Activated CD4-positive, alpha-beta memory T cell treated with anti-CD3 and anti-CD28 coated beads for 36 hours (primary cell): Measurements from ENCODE around the gene GPR180. TPM values are rescaled to one million over a fixed set of nuclear protein-coding genes. Genes with fewer than 3 reads are reported as not detected.

ENCODE experiments used
- CTCF ChIA-PET: fragments of 350-600 bp; sonication (Branson Sonifier 250); formaldehyde crosslinking; loops from one replicate; lab custom pipeline; 2021; ENCODE audit warnings: antibody characterized with exemption, inconsistent platforms; lab: Charles Lee
- POLR2A ChIA-PET: fragments of 350-600 bp; sonication (Branson Sonifier 250); formaldehyde crosslinking; loops from one replicate; lab custom pipeline; 2021; ENCODE audit warnings: antibody characterized with exemption; lab: Charles Lee
- DNase-seq: peaks from one replicate; pipeline ENCODE4 v3.0.0-alpha.2; 2020
- H3K27ac Mint-ChIP-seq: one replicate; pipeline ENCODE4 v1.8.0; 2021; ENCODE audit warnings: mixed read lengths
- H3K27me3 Mint-ChIP-seq: one replicate; pipeline ENCODE4 v1.8.0; 2021; ENCODE audit warnings: mixed read lengths
- H3K36me3 Mint-ChIP-seq: one replicate; pipeline ENCODE4 v1.8.0; 2021; ENCODE audit warnings: mixed read lengths
- H3K4me1 Mint-ChIP-seq: one replicate; pipeline ENCODE4 v1.8.0; 2021; ENCODE audit warnings: low read depth, mixed read lengths
- H3K4me3 Mint-ChIP-seq: one replicate; pipeline ENCODE4 v1.8.0; 2021; ENCODE audit warnings: mild to moderate bottlenecking, mixed read lengths
- H3K9me3 Mint-ChIP-seq: one replicate; pipeline ENCODE4 v1.8.0; 2021; ENCODE audit warnings: mixed read lengths
- intact Hi-C: fragments of 100-400 bp; cut with micrococcal nuclease; formaldehyde crosslinking; loops from one replicate; pipeline ENCODE4 v1.15.1; 2023
- total RNA-seq, 2 experiments: library from RNA; stranded (reverse); gene quantifications; one replicate each; pipeline ENCODE4 v1.2.3, GENCODE V29; 2021

Gene GPR180
- total RNA-seq, 2 experiments from 2014 or later: 9.1 to 9.7 TPM

GRCh38 chr13:94657167-94657566 is 55.5 kb downstream of the GPR180 start:
- ChIA-PET CTCF (interaction anchor here (1.9 kb wide), 1 partner anchor 17 kb away, joined by 7 read pairs; no protein-coding TSS in a partner anchor), POLR2A (interaction anchor here (0.7 to 1.2 kb wide), 2 partner anchors 10 to 110 kb away, joined by 4 read pairs; no protein-coding TSS in a partner anchor)
- intact Hi-C loops: loop anchor here (1.0 to 10.0 kb wide), 6 partner anchors 10 to 498 kb away; partner anchors contain the start of gene GPR180
- DNase-seq: peak; percentile 48
- Mint-ChIP-seq H3K4me1 (peaks cover 22% of the 10 kb centered on the region), H3K9me3 (no peaks in the 10 kb centered on the region), H3K36me3 (no peaks in the 10 kb centered on the region), H3K27me3 (peaks cover 12% of the 10 kb centered on the region), H3K27ac (peak overlapping the region; percentile 61), H3K4me3 (no peak overlapping the region)

GRCh38 chr13:94658926-94659597 is 57.4 kb downstream of the GPR180 start:
- H3K9me3 Mint-ChIP-seq: no peaks in the 10 kb centered on the region
- peaks cover 24% of the 10 kb centered on the region for H3K4me1 Mint-ChIP-seq
- no peak overlapping the region for H3K27ac Mint-ChIP-seq
- no peak overlapping the region for H3K4me3 Mint-ChIP-seq
- intact Hi-C loops: loop anchor here (5.0 to 10.0 kb wide), 4 partner anchors 37 to 496 kb away; partner anchors contain the start of gene GPR180
- POLR2A ChIA-PET: interaction anchor here (0.9 kb wide), 1 partner anchor 9 kb away, joined by 3 read pairs; no protein-coding TSS in a partner anchor
- no peaks in the 10 kb centered on the region for H3K36me3 Mint-ChIP-seq
- no peak for DNase-seq
- CTCF ChIA-PET: interaction anchor here (0.9 to 1.4 kb wide), 5 partner anchors 12 to 745 kb away, joined by 3 to 7 read pairs (median 5); no protein-coding TSS in a partner anchor
- H3K27me3 Mint-ChIP-seq: peaks cover 18% of the 10 kb centered on the region

DNA sequence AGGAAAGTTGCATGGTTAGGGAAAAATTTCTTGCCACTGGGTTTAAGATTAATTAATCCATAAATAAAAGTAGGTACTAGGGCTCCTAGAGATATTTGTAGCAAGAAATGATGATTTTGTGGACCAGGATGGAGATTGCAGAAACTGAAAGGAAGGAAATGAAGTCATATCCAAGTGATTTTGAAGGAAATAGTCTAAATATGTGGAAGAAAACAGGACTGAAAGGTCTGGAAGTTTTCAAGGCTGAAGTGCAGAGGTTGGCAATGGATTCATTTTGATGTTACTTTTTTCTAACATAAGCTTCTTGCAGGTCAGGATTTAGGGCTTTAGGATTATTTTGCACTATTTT is 57.9 kb downstream of the GPR180 start:
- Mint-ChIP-seq H3K9me3 (no peaks in the 10 kb centered on the region), H3K4me3 (no peak overlapping the region), H3K27me3 (peaks cover 18% of the 10 kb centered on the region), H3K36me3 (no peaks in the 10 kb centered on the region), H3K4me1 (peaks cover 24% of the 10 kb centered on the region), H3K27ac (no peak overlapping the region)
- intact Hi-C loops: loop anchor here (5.0 to 10.0 kb wide), 4 partner anchors 37 to 495 kb away; partner anchors contain the start of gene GPR180
- ChIA-PET CTCF (interaction anchor here (0.9 to 1.4 kb wide), 5 partner anchors 11 to 745 kb away, joined by 3 to 7 read pairs (median 5); no protein-coding TSS in a partner anchor), POLR2A (interaction anchor here (0.9 kb wide), 2 partner anchors 8 to 58 kb away, joined by 3 read pairs; partner anchors contain the start of gene GPR180)
- no peak for DNase-seq

DNA sequence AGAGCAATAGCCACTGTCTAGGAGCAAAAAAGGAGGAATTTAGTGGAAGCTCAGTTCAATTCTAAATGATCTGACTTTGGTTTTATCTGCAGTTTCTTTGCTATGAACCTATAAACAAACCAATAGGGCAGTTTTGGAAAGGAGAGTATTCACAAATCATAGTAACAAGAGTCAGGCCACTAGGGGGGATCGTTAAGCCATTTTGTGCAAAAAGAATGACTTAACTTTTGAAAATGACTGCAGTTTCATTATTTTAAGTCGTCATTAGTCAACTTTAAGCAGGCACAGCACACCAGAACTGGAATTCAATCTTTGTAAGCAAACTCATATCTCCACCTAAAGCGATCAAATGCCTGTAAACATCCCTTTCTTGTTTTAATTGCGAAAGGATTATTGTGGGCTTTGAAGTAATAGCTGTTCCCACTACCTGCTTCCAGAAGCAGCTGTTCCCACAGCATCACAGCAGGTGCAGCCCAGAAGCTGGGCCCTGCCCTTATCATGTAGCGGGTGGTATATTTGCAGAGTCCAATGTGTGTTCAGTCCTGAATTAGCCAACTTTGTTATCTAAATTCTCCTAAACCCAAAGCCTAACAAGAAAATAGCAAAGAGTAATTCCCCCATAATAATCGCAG is 59.2 kb downstream of the GPR180 start:
- Mint-ChIP-seq H3K9me3 (no peaks in the 10 kb centered on the region), H3K27ac (no peak overlapping the region), H3K27me3 (peaks cover 23% of the 10 kb centered on the region), H3K36me3 (no peaks in the 10 kb centered on the region), H3K4me1 (peaks cover 23% of the 10 kb centered on the region), H3K4me3 (no peak overlapping the region)
- intact Hi-C loops: loop anchor here (2.0 kb wide), 1 partner anchor 48 kb away; no protein-coding TSS in a partner anchor
- CTCF ChIA-PET: interaction anchor here (1.3 to 3.0 kb wide), 4 partner anchors 11 to 743 kb away, joined by 4 to 15 read pairs (median 6); no protein-coding TSS in a partner anchor
- POLR2A ChIA-PET: no interaction called here
- no peak for DNase-seq

- no peaks in the 10 kb centered on the region for H3K36me3 Mint-ChIP-seq
- intact Hi-C loops: loop anchor here (2.0 kb wide), 1 partner anchor 47 kb away; no protein-coding TSS in a partner anchor
- POLR2A ChIA-PET: interaction anchor here (0.7 kb wide), 1 partner anchor 99 kb away, joined by 3 read pairs; no protein-coding TSS in a partner anchor
- peaks cover 26% of the 10 kb centered on the region for H3K27me3 Mint-ChIP-seq
- H3K27ac Mint-ChIP-seq: no peak overlapping the region
- no peak for DNase-seq
- H3K4me3 Mint-ChIP-seq: no peak overlapping the region
- H3K4me1 Mint-ChIP-seq: peaks cover 17% of the 10 kb centered on the region
- H3K9me3 Mint-ChIP-seq: no peaks in the 10 kb centered on the region
- CTCF ChIA-PET: interaction anchor here (1.6 to 3.0 kb wide), 3 partner anchors 10 to 743 kb away, joined by 4 to 15 read pairs (median 6); no protein-coding TSS in a partner anchor
Observed at GRCh38 chr13:94661406-94661805, 59.7 kb downstream of the GPR180 start.

- H3K27me3 Mint-ChIP-seq: peaks cover 26% of the 10 kb centered on the region
- peaks cover 1% of the 10 kb centered on the region for H3K36me3 Mint-ChIP-seq
- H3K9me3 Mint-ChIP-seq: no peaks in the 10 kb centered on the region
- intact Hi-C loops: no loop called here
- H3K27ac Mint-ChIP-seq: no peak overlapping the region
- POLR2A ChIA-PET: no interaction called here
- CTCF ChIA-PET: interaction anchor here (1.0 to 3.0 kb wide), 4 partner anchors 9 to 742 kb away, joined by 3 to 15 read pairs (median 5); no protein-coding TSS in a partner anchor
- no peak overlapping the region for H3K4me3 Mint-ChIP-seq
- no peak for DNase-seq
- peaks cover 17% of the 10 kb centered on the region for H3K4me1 Mint-ChIP-seq
Observed at GRCh38 chr13:94662274-94662945, 60.8 kb downstream of the GPR180 start.

DNA sequence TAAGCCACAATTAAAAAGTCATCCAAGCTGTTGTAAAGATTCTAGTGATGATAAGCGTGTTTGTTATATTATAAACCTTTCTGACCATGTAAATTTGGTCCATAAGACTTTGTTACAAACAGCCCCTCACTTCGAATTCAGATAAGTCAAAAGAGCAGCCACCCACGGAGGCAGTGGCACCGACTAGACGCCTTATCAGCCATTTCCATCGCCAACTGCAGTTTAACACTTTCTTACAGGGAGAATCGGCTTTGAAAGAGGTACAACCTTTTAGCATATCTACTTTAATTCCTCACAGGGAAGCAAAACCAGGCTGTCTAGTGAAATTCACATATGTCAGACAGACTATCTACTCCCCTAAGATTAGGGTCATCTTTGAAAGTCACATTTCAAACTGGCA is 63.2 kb downstream of the GPR180 start:
- DNase-seq: no peak
- intact Hi-C loops: loop anchor here (5.0 kb wide), 3 partner anchors 387 to 812 kb away; no protein-coding TSS in a partner anchor
- peaks cover 30% of the 10 kb centered on the region for H3K4me1 Mint-ChIP-seq
- H3K36me3 Mint-ChIP-seq: peaks cover 11% of the 10 kb centered on the region
- H3K4me3 Mint-ChIP-seq: no peak overlapping the region
- no peak overlapping the region for H3K27ac Mint-ChIP-seq
- H3K27me3 Mint-ChIP-seq: peaks cover 26% of the 10 kb centered on the region
- POLR2A ChIA-PET: no interaction called here
- peaks cover 12% of the 10 kb centered on the region for H3K9me3 Mint-ChIP-seq
- CTCF ChIA-PET: interaction anchor here (1.0 kb wide), 1 partner anchor 10 kb away, joined by 3 read pairs; no protein-coding TSS in a partner anchor

DNA sequence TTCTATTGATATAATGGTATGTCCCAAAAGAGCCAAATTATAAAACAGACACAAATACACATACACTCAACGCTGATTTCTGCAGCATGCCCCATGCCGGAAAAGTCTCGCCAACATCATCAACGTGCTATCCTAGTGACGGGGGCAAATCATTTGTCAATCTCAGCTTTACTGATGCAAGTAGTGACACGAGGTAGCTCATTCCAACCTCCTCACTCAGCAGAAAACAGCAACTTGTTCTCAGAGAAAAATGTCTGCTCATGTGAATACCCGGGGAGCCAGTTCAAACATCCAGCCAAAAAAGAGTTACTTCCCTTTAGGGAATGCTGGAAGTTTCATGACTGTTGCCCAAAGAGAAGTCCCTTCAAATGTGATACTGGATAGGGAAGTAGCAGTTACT is 64.4 kb downstream of the GPR180 start:
- peaks cover 26% of the 10 kb centered on the region for H3K4me1 Mint-ChIP-seq
- DNase-seq: no peak
- peaks cover 12% of the 10 kb centered on the region for H3K36me3 Mint-ChIP-seq
- H3K9me3 Mint-ChIP-seq: peaks cover 12% of the 10 kb centered on the region
- intact Hi-C loops: loop anchor here (5.0 kb wide), 3 partner anchors 386 to 811 kb away; no protein-coding TSS in a partner anchor
- peaks cover 22% of the 10 kb centered on the region for H3K27me3 Mint-ChIP-seq
- CTCF ChIA-PET: interaction anchor here (1.0 to 1.2 kb wide), 2 partner anchors 9 to 48 kb away, joined by 3 to 6 read pairs; no protein-coding TSS in a partner anchor
- H3K27ac Mint-ChIP-seq: no peak overlapping the region
- H3K4me3 Mint-ChIP-seq: no peak overlapping the region
- POLR2A ChIA-PET: no interaction called here

DNA sequence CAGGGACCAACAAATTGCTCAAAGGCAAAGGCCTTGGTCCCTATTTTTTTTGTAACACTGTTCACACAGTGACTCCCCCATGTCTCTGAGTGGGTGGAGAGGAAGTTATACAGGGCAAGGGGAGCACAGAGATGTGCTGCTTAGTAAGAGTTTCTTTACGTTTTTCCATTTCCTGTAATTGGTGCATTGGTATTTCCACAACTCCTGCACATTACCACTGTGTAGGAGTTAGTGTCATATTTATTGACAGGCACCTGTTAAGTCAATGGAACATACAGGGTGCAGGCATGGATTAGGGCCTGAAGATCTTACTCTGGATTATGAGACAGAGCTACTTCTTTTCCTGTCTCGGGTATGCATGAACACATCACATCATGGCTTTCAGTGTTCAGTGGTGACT is 65.5 kb downstream of the GPR180 start:
- peaks cover 12% of the 10 kb centered on the region for H3K36me3 Mint-ChIP-seq
- peak overlapping the region; percentile 64 for H3K27ac Mint-ChIP-seq
- no peak overlapping the region for H3K4me3 Mint-ChIP-seq
- intact Hi-C loops: loop anchor here (1.0 to 5.0 kb wide), 5 partner anchors 10 to 810 kb away; no protein-coding TSS in a partner anchor
- ChIA-PET POLR2A (interaction anchor here (1.1 kb wide), 1 partner anchor 10 kb away, joined by 4 read pairs; no protein-coding TSS in a partner anchor), CTCF (no interaction called here)
- peak; percentile 23 for DNase-seq
- H3K27me3 Mint-ChIP-seq: peaks cover 17% of the 10 kb centered on the region
- H3K4me1 Mint-ChIP-seq: peaks cover 25% of the 10 kb centered on the region
- peaks cover 12% of the 10 kb centered on the region for H3K9me3 Mint-ChIP-seq

DNA sequence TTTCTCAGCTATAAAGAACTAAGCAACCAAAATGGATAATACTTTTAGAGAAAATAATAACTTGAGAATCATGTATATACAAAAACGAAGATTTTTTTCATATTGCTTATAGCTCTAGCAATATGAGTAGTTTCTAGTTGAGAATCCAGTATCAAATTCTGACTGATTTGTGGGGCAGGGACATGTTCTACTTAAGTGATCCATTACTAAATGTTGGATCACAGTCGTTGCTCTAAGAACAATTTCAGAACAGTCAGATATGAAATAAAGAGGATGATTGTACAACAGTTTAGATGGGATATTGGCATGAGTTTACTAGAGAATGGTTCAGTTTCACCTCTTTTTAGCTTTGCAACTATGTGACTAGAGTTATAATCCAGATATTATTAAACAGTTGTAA is 70.7 kb downstream of the GPR180 start:
- POLR2A ChIA-PET: interaction anchor here (1.2 kb wide), 1 partner anchor 9 kb away, joined by 3 read pairs; no protein-coding TSS in a partner anchor
- intact Hi-C loops: loop anchor here (10.0 kb wide), 1 partner anchor 732 kb away; no protein-coding TSS in a partner anchor
- Mint-ChIP-seq H3K36me3 (peaks cover 11% of the 10 kb centered on the region), H3K4me3 (no peak overlapping the region), H3K27ac (no peak overlapping the region), H3K9me3 (peaks cover 12% of the 10 kb centered on the region), H3K4me1 (peaks cover 13% of the 10 kb centered on the region), H3K27me3 (peaks cover 15% of the 10 kb centered on the region)
- DNase-seq: no peak
- CTCF ChIA-PET: interaction anchor here (0.9 to 1.2 kb wide), 4 partner anchors 11 to 55 kb away, joined by 3 to 4 read pairs (median 3); no protein-coding TSS in a partner anchor

- CTCF ChIA-PET: interaction anchor here (0.6 to 3.0 kb wide), 7 partner anchors 8 to 733 kb away, joined by 3 to 19 read pairs (median 6); no protein-coding TSS in a partner anchor
- H3K9me3 Mint-ChIP-seq: no peaks in the 10 kb centered on the region
- no peak overlapping the region for H3K4me3 Mint-ChIP-seq
- DNase-seq: no peak
- intact Hi-C loops: loop anchor here (10.0 kb wide), 1 partner anchor 731 kb away; no protein-coding TSS in a partner anchor
- peaks cover 1% of the 10 kb centered on the region for H3K36me3 Mint-ChIP-seq
- peaks cover 23% of the 10 kb centered on the region for H3K27me3 Mint-ChIP-seq
- no peak overlapping the region for H3K27ac Mint-ChIP-seq
- POLR2A ChIA-PET: no interaction called here
- H3K4me1 Mint-ChIP-seq: no peaks in the 10 kb centered on the region
Observed at GRCh38 chr13:94673851-94674250, 72.2 kb downstream of the GPR180 start.
